ENCODE data around the gene MID2. TPM values are rescaled to one million over a fixed set of nuclear protein-coding genes. Genes with fewer than 3 reads are reported as not detected.

The MID2 gene
- total and polyA plus RNA-seq, 2 experiments from 2014 or later = 5.4 to 16.1 TPM

- peak; percentile 46 for DNase-seq
- Histone ChIP-seq H3K27me3 (replicated peaks; ENCODE audit: insufficient read depth) (no peaks in the 10 kb centered on the region), H3K79me2 (ENCODE audit: insufficient read depth) (peaks cover 51% of the 10 kb centered on the region), H4K20me1 (ENCODE audit: insufficient read depth) (no peaks in the 10 kb centered on the region), H3K4me3 (peak overlapping the region; percentile 75), H3K9me3 (ENCODE audit: low read depth) (no peaks in the 10 kb centered on the region), H2AFZ (peak overlapping the region; percentile 83), H3K4me1 (ENCODE audit: insufficient read depth) (peaks cover 13% of the 10 kb centered on the region), H3K36me3 (ENCODE audit: low read depth) (no peaks in the 10 kb centered on the region), H3K4me2 (ENCODE audit: unreplicated experiment) (peak overlapping the region; percentile 86), H3F3A (ENCODE audit: insufficient read depth) (peaks cover 7% of the 10 kb centered on the region; the same call in 1 of the 2 replicates), H3K9ac (peak overlapping the region; percentile 92), H3K27ac (peak overlapping the region; percentile 87), H3K9me2 (ENCODE audit: insufficient read depth) (no peaks in the 10 kb centered on the region)
- no peak for TF ChIP-seq EZH2phosphoT487 (IDR thresholded peaks at IDR 0.05; ENCODE audit: insufficient read depth, low read depth)
- TF ChIP-seq EZH2 (IDR thresholded peaks at IDR 0.05; ENCODE audit: insufficient read depth, poor library complexity, severe bottlenecking) = no peak
- WGBS, 2 experiments (ENCODE audit: low coverage in 1 of 2, low lambda C conversion rate in 2 of 2, missing lambda C conversion rate in 2 of 2) = 9 to 15% methylated on average over 12 to 13 of the region's 13 CpGs
- in situ Hi-C loops (cut with MboI) = no loop called here
These were observed 1.6 kb downstream of the MID2 start for GRCh38 chrX:107827030-107827831.

GRCh38 chrX:107827852-107828251 lies 2.2 kb downstream of the MID2 start:
- Histone ChIP-seq H2AFZ (no peak overlapping the region; the same call in 1 of the 2 replicates), H3K4me1 (ENCODE audit: insufficient read depth) (peaks cover 13% of the 10 kb centered on the region), H3K79me2 (ENCODE audit: insufficient read depth) (peaks cover 56% of the 10 kb centered on the region), H3K9me3 (ENCODE audit: low read depth) (no peaks in the 10 kb centered on the region), H3K36me3 (ENCODE audit: low read depth) (no peaks in the 10 kb centered on the region), H3K27ac (peak overlapping the region; percentile 87; the same call in 1 of the 2 replicates), H3K9me2 (ENCODE audit: insufficient read depth) (no peaks in the 10 kb centered on the region), H3K4me2 (ENCODE audit: unreplicated experiment) (peak overlapping the region; percentile 86), H3F3A (ENCODE audit: insufficient read depth) (peaks cover 7% of the 10 kb centered on the region; the same call in 1 of the 2 replicates), H3K9ac (peak overlapping the region; percentile 92), H3K27me3 (replicated peaks; ENCODE audit: insufficient read depth) (no peaks in the 10 kb centered on the region), H4K20me1 (ENCODE audit: insufficient read depth) (no peaks in the 10 kb centered on the region), H3K4me3 (peak overlapping the region; percentile 75; the same call in 1 of the 2 replicates)
- in situ Hi-C loops (cut with MboI) = no loop called here
- 73 to 75% methylated on average over 4 of the region's 4 CpGs for WGBS, 2 experiments (ENCODE audit: low coverage in 1 of 2, low lambda C conversion rate in 2 of 2, missing lambda C conversion rate in 2 of 2)
- TF ChIP-seq EZH2 (IDR thresholded peaks at IDR 0.05; ENCODE audit: insufficient read depth, poor library complexity, severe bottlenecking) = no peak
- TF ChIP-seq EZH2phosphoT487 (IDR thresholded peaks at IDR 0.05; ENCODE audit: insufficient read depth, low read depth) = no peak
- peak; percentile 10 for DNase-seq

GRCh38 chrX:107829878-107830277 lies 4.2 kb downstream of the MID2 start:
- Histone ChIP-seq H3F3A (ENCODE audit: insufficient read depth) (0 out of 2 replicates have a peak, but pooled peaks cover 7% of the 10 kb centered on the region), H3K9me3 (ENCODE audit: low read depth) (no peaks in the 10 kb centered on the region), H3K27ac (no peak overlapping the region), H3K79me2 (ENCODE audit: insufficient read depth) (peaks cover 66% of the 10 kb centered on the region), H3K9me2 (ENCODE audit: insufficient read depth) (no peaks in the 10 kb centered on the region), H4K20me1 (ENCODE audit: insufficient read depth) (no peaks in the 10 kb centered on the region), H3K36me3 (ENCODE audit: low read depth) (no peaks in the 10 kb centered on the region), H3K4me3 (no peak overlapping the region), H2AFZ (no peak overlapping the region), H3K4me1 (ENCODE audit: insufficient read depth) (peaks cover 12% of the 10 kb centered on the region; the same call in 1 of the 2 replicates), H3K4me2 (ENCODE audit: unreplicated experiment) (no peak overlapping the region), H3K9ac (no peak overlapping the region), H3K27me3 (replicated peaks; ENCODE audit: insufficient read depth) (no peaks in the 10 kb centered on the region)
- TF ChIP-seq EZH2phosphoT487 (IDR thresholded peaks at IDR 0.05; ENCODE audit: insufficient read depth, low read depth) (no peak), EZH2 (IDR thresholded peaks at IDR 0.05; ENCODE audit: insufficient read depth, poor library complexity, severe bottlenecking) (no peak)
- 100% methylated on average over 1 of the region's 1 CpG for WGBS, 2 experiments (ENCODE audit: low coverage in 1 of 2, low lambda C conversion rate in 2 of 2, missing lambda C conversion rate in 2 of 2)
- DNase-seq = no peak
- in situ Hi-C loops (cut with MboI) = no loop called here

- H3F3A ChIP-seq (ENCODE audit: insufficient read depth) = 0 out of 2 replicates have a peak, but pooled peaks cover 7% of the 10 kb centered on the region
- no peaks in the 10 kb centered on the region for H3K36me3 ChIP-seq (ENCODE audit: low read depth)
- H3K4me1 ChIP-seq (ENCODE audit: insufficient read depth) = peaks cover 9% of the 10 kb centered on the region; the same call in 1 of the 2 replicates
- no peaks in the 10 kb centered on the region for H3K9me2 ChIP-seq (ENCODE audit: insufficient read depth)
- TF ChIP-seq EZH2 (IDR thresholded peaks at IDR 0.05; ENCODE audit: insufficient read depth, poor library complexity, severe bottlenecking) (no peak), EZH2phosphoT487 (IDR thresholded peaks at IDR 0.05; ENCODE audit: insufficient read depth, low read depth) (no peak)
- DNase-seq = no peak
- H3K27ac ChIP-seq = no peak overlapping the region
- no peak overlapping the region for H3K4me3 ChIP-seq
- no peaks in the 10 kb centered on the region for H3K27me3 ChIP-seq (replicated peaks; ENCODE audit: insufficient read depth)
- 91 to 95% methylated on average over 7 of the region's 7 CpGs for WGBS, 2 experiments (ENCODE audit: low coverage in 1 of 2, low lambda C conversion rate in 2 of 2, missing lambda C conversion rate in 2 of 2)
- H2AFZ ChIP-seq = no peak overlapping the region
- H3K9ac ChIP-seq = no peak overlapping the region
- H4K20me1 ChIP-seq (ENCODE audit: insufficient read depth) = no peaks in the 10 kb centered on the region
- no peaks in the 10 kb centered on the region for H3K9me3 ChIP-seq (ENCODE audit: low read depth)
- in situ Hi-C loops (cut with MboI) = no loop called here
- H3K79me2 ChIP-seq (ENCODE audit: insufficient read depth) = peaks cover 79% of the 10 kb centered on the region
- H3K4me2 ChIP-seq (ENCODE audit: unreplicated experiment) = no peak overlapping the region
These were observed 5.5 kb downstream of the MID2 start for GRCh38 chrX:107831071-107831730.

Measured in GM23248 (cell line).